ENCODE measurements around the gene SIGLEC5. TPM values are rescaled to one million over a fixed set of nuclear protein-coding genes. Genes with fewer than 3 reads are reported as not detected.

Gene SIGLEC5
- total and polyA plus RNA-seq, 10 donors = 5.9 to 12.9 (median 9.8) TPM; not detected in 5

DNA sequence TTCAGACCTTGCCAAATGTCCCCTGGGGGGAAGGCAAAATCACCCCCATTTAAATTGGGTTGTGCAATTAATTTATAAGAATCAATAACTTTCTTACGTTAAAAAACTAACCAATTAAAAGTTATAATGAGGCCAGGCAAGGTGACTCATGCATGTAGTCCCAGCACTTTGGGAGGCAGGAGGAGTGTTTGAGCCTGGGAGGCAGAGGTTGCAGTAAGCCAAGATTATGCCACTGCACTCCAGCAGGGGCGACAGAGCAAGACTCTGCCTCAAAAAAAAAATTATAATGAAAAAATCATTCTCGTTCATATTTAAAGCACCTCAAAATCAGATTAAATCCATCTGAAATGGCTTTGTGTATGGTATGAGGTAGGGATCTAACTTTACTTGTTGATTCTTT lies 34.8 kb upstream of the SIGLEC5 start:
- no peak overlapping the region for H3K27ac ChIP-seq
- intact Hi-C loops (cut with DNase I; ENCODE audit: low total_unique reads) = loop anchor here (5.0 kb wide), 1 partner anchor 333 kb away; no protein-coding TSS in a partner anchor
- no peak for DNase-seq
- no peak overlapping the region for H3K4me3 ChIP-seq
- peaks cover 0 to 4% (median 0%) of the 10 kb centered on the region in 6 donors for H3K4me1 ChIP-seq
- no peaks in the 10 kb centered on the region for H3K36me3 ChIP-seq
- WGBS, 5 donors = 57 to 68% (median 65%) methylated on average over 3 of the region's 3 CpGs
- TF ChIP-seq POLR2AphosphoS5 (IDR thresholded peaks at IDR 0.05) (no peak), POLR2A (IDR thresholded peaks at IDR 0.05) (no peak)
- TF ChIP-seq, protein P1, sequence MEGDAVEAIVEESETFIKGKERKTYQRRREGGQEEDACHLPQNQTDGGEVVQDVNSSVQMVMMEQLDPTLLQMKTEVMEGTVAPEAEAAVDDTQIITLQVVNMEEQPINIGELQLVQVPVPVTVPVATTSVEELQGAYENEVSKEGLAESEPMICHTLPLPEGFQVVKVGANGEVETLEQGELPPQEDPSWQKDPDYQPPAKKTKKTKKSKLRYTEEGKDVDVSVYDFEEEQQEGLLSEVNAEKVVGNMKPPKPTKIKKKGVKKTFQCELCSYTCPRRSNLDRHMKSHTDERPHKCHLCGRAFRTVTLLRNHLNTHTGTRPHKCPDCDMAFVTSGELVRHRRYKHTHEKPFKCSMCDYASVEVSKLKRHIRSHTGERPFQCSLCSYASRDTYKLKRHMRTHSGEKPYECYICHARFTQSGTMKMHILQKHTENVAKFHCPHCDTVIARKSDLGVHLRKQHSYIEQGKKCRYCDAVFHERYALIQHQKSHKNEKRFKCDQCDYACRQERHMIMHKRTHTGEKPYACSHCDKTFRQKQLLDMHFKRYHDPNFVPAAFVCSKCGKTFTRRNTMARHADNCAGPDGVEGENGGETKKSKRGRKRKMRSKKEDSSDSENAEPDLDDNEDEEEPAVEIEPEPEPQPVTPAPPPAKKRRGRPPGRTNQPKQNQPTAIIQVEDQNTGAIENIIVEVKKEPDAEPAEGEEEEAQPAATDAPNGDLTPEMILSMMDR (IDR thresholded peaks at IDR 0.05 in 8 of 11, conservative IDR thresholded peaks at IDR 0.05 in 3 of 11) = no peak
- peaks cover 0 to 12% (median 1%) of the 10 kb centered on the region in 8 donors for H3K9me3 ChIP-seq
- H3K27me3 ChIP-seq (replicated peaks in 1 of 7) = peaks cover 0 to 81% (median 15%) of the 10 kb centered on the region in 7 donors

DNA sequence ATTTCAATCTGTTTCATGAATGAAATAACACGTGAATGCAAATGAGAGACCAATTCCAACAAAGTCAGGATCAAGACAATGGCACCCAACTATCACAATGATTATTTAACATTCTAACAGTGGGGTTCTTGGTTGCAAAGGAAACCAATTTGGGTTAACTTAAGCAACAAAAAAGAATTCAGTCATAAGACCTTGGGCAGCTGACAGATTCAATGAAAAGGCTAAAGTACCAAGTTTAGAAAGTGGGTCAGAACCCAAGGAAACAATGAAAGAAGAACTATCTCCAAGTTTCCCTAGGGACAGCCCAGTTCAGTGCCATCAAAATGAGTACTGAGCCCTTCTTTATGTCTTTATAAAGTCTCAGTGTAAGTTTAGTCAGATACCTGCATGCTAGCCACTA lies 33.9 kb upstream of the SIGLEC5 start:
- H3K36me3 ChIP-seq = no peaks in the 10 kb centered on the region
- WGBS, 5 donors = 24 to 44% (median 28%) methylated on average over 1 of the region's 1 CpG
- TF ChIP-seq POLR2A (IDR thresholded peaks at IDR 0.05) = no peak
- TF ChIP-seq POLR2AphosphoS5 (IDR thresholded peaks at IDR 0.05) = no peak
- TF ChIP-seq, protein P1 (IDR thresholded peaks at IDR 0.05 in 8 of 11, conservative IDR thresholded peaks at IDR 0.05 in 3 of 11) = no peak

DNA sequence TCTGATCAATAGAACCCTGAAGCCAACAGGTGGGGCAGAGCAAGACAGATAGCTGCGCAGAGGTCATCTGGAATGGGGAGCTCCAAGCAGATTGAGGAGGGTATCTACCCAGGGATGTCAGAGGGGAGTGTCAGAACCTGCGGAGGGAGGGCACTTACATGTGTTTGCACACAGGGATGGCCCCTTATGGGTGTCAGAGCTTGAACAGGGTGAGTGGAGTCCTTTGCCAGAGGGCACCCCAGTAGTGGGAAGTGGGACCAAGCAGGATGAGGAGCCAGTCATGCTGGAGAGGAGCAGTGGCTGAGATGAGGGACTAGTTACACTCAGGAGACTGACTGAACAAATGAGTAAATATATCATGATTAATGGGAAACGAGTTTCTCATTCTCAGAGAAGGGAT lies 33.4 kb upstream of the SIGLEC5 start:
- Histone ChIP-seq H3K27ac (no peak overlapping the region), H3K9me3 (peaks cover 0 to 12% (median 1%) of the 10 kb centered on the region in 8 donors), H3K4me3 (no peak overlapping the region), H3K4me1 (peaks cover 0 to 4% (median 0%) of the 10 kb centered on the region in 6 donors), H3K27me3 (replicated peaks in 1 of 7) (peaks cover 0 to 74% (median 15%) of the 10 kb centered on the region in 7 donors), H3K36me3 (no peaks in the 10 kb centered on the region)
- no peak for DNase-seq
- 45 to 61% (median 54%) methylated on average over 3 of the region's 3 CpGs for WGBS, 5 donors
- intact Hi-C loops (cut with DNase I; ENCODE audit: low total_unique reads) = loop anchor here (5.0 kb wide), 1 partner anchor 331 kb away; no protein-coding TSS in a partner anchor
- no peak for TF ChIP-seq POLR2AphosphoS5 (IDR thresholded peaks at IDR 0.05)
- TF ChIP-seq, protein P1 (IDR thresholded peaks at IDR 0.05 in 8 of 11, conservative IDR thresholded peaks at IDR 0.05 in 3 of 11) = no peak
- TF ChIP-seq POLR2A (IDR thresholded peaks at IDR 0.05) = no peak

More for the DNA sequence above, 33.9 kb upstream of the SIGLEC5 start:
- Histone ChIP-seq H3K4me3 (no peak overlapping the region), H3K27me3 (replicated peaks in 1 of 7) (peaks cover 0 to 74% (median 15%) of the 10 kb centered on the region in 7 donors), H3K9me3 (peaks cover 0 to 12% (median 1%) of the 10 kb centered on the region in 8 donors), H3K4me1 (peaks cover 0 to under 1% (median 0%) of the 10 kb centered on the region in 6 donors), H3K27ac (no peak overlapping the region)
- intact Hi-C loops (cut with DNase I; ENCODE audit: low total_unique reads) = loop anchor here (5.0 kb wide), 1 partner anchor 332 kb away; no protein-coding TSS in a partner anchor
- DNase-seq = no peak

DNA sequence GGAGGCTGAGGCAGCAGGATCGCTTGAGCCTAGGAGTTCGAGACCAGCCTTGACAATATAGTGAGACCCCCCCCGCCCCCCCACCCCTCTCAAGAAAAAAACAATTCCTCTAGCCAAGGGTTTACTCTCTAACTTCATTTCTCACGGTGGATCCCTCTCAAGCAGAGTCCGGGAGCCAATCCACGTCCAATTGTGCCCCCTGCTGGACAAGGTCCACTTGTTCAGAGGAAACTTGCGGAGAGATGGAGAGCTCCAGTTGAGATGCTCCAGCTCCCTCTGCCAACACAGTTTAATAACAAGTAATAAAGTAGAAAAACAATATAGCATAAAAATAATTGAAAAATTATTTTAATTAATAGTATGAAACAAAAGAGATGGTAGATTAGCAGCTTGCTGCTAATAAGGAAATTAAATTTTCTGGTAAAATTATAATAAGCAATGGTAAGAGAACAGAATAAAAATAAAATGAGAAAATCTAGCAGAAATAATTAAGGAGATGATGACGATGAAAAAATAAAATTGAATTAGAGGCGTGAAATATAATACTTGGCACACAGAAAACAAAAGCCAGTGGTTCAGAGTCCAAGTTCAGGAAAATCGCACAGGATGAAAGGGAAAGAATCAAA lies 30.9 kb upstream of the SIGLEC5 start:
- Histone ChIP-seq H3K4me1 (peaks cover 3 to 27% (median 8%) of the 10 kb centered on the region in 6 donors), H3K27ac (no peak overlapping the region), H3K9me3 (peaks cover 0 to 12% (median 1%) of the 10 kb centered on the region in 8 donors), H3K4me3 (no peak overlapping the region), H3K36me3 (no peaks in the 10 kb centered on the region), H3K27me3 (replicated peaks in 1 of 7) (peaks cover 0 to 51% (median 13%) of the 10 kb centered on the region in 7 donors)
- intact Hi-C loops (cut with DNase I; ENCODE audit: low total_unique reads) = loop anchor here (5.0 kb wide), 1 partner anchor 329 kb away; no protein-coding TSS in a partner anchor
- WGBS, 5 donors = 12 to 17% (median 13%) methylated on average over 9 to 10 of the region's 10 CpGs
- TF ChIP-seq, protein P1 (IDR thresholded peaks at IDR 0.05 in 8 of 11, conservative IDR thresholded peaks at IDR 0.05 in 3 of 11) = peak; percentile 33 to 76 (median 56)
- no peak for TF ChIP-seq POLR2AphosphoS5 (IDR thresholded peaks at IDR 0.05)
- DNase-seq = peak; percentile 90

All from spleen (tissue), 11 donors.